Frontal cortex (tissue), 4 donors: Measurements from ENCODE around the gene CD247. TPM values are rescaled to one million over a fixed set of nuclear protein-coding genes. Genes with fewer than 3 reads are reported as not detected.
"Not testable (repeated sequence)": the region's sequence is repeated elsewhere in the genome, so short reads cannot be mapped to it uniquely, and the experiment has no call there.

Experiments
- DNase-seq, 2 donors: peaks; one replicate each; pipeline ENCODE4 v3.0.0; 2012; ENCODE audit warnings: low spot score in 2 of 2
- FAIRE-seq: peaks from 2 replicates; lab custom pipeline; 2012; peaks lifted over from hg19 to GRCh38; lab: Jason Lieb, UNC
- total RNA-seq: library from RNA; depleted of rRNA; stranded (reverse); fragments of >200 nt; gene quantifications from one replicate; pipeline ENCODE4 v1.2.3, GENCODE V29; 2014
- donor health status: control.
- donor health status: control.
- donor health status: control.

CD247 gene
- total RNA-seq = 1.2 TPM

- DNase-seq (no peak), FAIRE-seq (no peak)
Observed at GRCh38 chr1:167518331-167518700, at the start of gene CD247. TSS of gene CD247 (minus strand) at chr1:167518529. CDS start at chr1:167518465, 64 bp downstream.

GRCh38 chr1:167567663-167568062 lies 49.3 kb upstream of the CD247 start:
- no peak for FAIRE-seq

GRCh38 chr1:167566766-167567165 lies 48.4 kb upstream of the CD247 start:
- no peak for DNase-seq
- FAIRE-seq = no peak

More at GRCh38 chr1:167567663-167568062, 49.3 kb upstream of the CD247 start:
- DNase-seq = no peak

- FAIRE-seq = no peak
- no peak for DNase-seq
Observed at GRCh38 chr1:167565922-167566321, 47.6 kb upstream of the CD247 start.

- no peak for FAIRE-seq
- no peak for DNase-seq
Observed at GRCh38 chr1:167564612-167565270, 46.4 kb upstream of the CD247 start.

GRCh38 chr1:167563579-167564246 lies 45.4 kb upstream of the CD247 start:
- FAIRE-seq (no peak), DNase-seq (no peak)

- DNase-seq = no peak
- FAIRE-seq = no peak
Observed at GRCh38 chr1:167562702-167563101, 44.4 kb upstream of the CD247 start.

GRCh38 chr1:167561753-167562152 lies 43.4 kb upstream of the CD247 start:
- FAIRE-seq (no peak), DNase-seq (no peak)

- FAIRE-seq (peak; percentile 78), DNase-seq (peak; percentile 52 to 63)
Observed at GRCh38 chr1:167555971-167556714, 37.8 kb upstream of the CD247 start.

- FAIRE-seq, DNase-seq: not testable (repeated sequence)
Observed at GRCh38 chr1:167555072-167555471, 36.7 kb upstream of the CD247 start.

GRCh38 chr1:167554028-167554779 lies 35.9 kb upstream of the CD247 start:
- no peak for FAIRE-seq
- DNase-seq = peak in 1 of 2 donors; percentile 29

GRCh38 chr1:167553136-167554027 lies 35.1 kb upstream of the CD247 start, which contains the start of gene CREG1:
TSS of gene CREG1 (minus strand) at chr1:167553762.
- DNase-seq (peak; percentile 91 to 94), FAIRE-seq (no peak)

- FAIRE-seq (no peak), DNase-seq (no peak)
Observed at GRCh38 chr1:167551362-167551761, 33.0 kb upstream of the CD247 start.

GRCh38 chr1:167548059-167548932 lies 30.0 kb upstream of the CD247 start:
- DNase-seq = no peak
- no peak for FAIRE-seq

- FAIRE-seq (no peak), DNase-seq (no peak)
Observed at GRCh38 chr1:167546935-167547334, 28.6 kb upstream of the CD247 start.

GRCh38 chr1:167545349-167545748 lies 27.0 kb upstream of the CD247 start:
- no peak for DNase-seq
- FAIRE-seq = no peak

GRCh38 chr1:167544447-167545093 lies 26.2 kb upstream of the CD247 start:
- FAIRE-seq (no peak), DNase-seq (no peak)
